GM18868 (cell line): ENCODE data around the gene LRRC55.
"Not testable (repeated sequence)": the region's sequence is repeated elsewhere in the genome, so short reads cannot be mapped to it uniquely, and the experiment has no call there.

Source experiments
- ATAC-seq: cut with Tn5 transposase; IDR thresholded peaks from one replicate; pipeline ENCODE4 v1.9.1; 2021; ENCODE audit warnings: mild to moderate bottlenecking, moderate library complexity; ENCODE audit not compliant: unreplicated experiment

Gene LRRC55

GRCh38 chr11:57160665-57161064 lies 21.1 kb upstream of the LRRC55 start:
- ATAC-seq = no peak

DNA sequence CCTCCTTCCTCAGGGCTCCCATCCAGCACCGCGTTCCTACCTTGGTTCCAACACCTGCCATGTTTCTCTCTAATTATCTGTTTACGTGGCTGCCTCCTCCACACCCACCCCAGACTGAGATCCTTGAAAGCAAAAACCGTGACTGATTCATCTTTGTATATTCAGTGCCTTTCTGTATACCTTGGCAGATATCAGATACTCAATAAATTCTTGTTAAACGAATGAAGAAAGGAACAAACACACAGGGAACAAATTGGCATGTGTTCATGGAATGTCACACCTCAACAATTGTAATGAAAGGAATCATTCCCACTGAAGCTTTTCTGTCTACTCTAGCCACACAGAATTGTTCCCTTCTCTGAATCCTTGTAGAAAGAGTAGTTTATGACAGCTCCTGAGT lies 20.4 kb upstream of the LRRC55 start:
- no peak for ATAC-seq

GRCh38 chr11:57162179-57162898 lies 19.4 kb upstream of the LRRC55 start:
- no peak for ATAC-seq

- ATAC-seq = no peak
These were observed 18.4 kb upstream of the LRRC55 start for GRCh38 chr11:57163160-57163868.

GRCh38 chr11:57164317-57164716 lies 17.4 kb upstream of the LRRC55 start:
- no peak for ATAC-seq

DNA sequence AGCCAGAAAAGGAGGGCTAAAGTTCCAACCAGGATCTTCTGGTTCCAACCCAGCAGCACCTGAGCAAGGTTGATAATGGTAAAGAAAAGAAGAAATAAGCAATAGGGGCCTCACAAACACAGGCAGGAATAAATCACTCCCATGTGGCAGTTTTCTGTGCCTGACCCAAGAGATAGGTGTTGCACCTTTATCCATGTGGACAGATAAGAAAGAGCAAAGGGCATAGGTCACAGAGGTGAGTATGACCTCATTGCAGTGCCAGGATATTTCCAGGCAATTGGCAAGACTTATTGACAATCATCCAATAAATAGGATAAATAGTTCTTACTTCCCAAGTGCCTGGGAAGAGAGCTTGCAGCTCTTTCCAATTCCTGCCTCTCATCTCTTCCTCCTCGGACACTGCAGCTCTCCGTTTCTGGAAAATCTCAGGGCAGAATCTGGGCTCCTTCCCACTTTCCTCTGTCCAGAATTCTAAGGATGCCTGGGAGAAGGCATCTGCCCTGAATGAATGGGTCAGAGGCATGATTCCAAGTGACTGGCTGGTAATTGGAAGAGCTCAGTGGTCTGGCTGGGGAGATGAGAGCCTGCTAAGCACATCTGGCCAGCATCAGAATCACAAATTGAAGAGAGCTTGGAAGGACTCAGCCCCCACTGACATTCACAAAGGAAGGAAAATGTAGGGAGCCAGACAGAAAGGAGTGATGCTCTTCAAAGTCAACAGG lies 14.5 kb upstream of the LRRC55 start:
- no peak for ATAC-seq

GRCh38 chr11:57169732-57170313 lies 11.9 kb upstream of the LRRC55 start:
- not testable (repeated sequence) for ATAC-seq

- no peak for ATAC-seq
These were observed 9.7 kb upstream of the LRRC55 start for GRCh38 chr11:57172031-57172430.

DNA sequence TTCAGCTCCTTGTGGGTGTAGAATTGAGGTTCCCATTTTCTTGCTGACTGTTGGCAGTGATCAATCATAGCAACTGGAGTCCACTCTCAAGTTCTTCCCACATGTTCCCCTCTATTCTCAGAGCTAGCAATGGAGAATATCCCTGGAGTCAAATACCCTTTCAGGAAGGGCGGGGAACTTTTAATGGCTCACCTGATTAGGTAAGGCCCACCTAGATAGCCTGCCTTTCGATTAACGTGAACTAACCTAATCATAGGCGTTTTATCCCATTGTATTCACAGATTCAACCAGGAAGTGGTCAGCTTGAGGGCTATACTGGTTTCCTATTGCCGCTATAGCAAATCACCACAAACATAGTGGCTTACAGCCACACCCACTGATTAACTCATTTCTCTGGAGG lies 7.1 kb upstream of the LRRC55 start:
- no peak for ATAC-seq

DNA sequence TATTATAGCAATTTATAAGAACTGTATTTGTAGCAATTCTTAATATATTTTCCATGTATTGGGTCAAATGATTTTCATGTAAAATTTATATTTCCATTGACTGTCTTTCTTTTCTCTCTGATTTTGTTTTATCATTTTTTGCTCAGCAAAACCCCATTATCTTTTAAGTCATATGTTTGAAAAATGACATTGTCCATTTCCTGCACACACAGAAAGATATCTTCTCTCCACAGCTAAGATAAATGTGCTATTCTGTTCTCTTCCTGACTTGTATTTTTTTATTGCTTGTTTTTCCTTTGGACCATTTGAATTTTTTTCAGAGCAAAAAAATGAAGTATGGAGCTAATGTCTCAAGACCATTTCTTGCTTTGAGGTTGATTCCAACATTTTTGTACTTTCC lies 6.3 kb upstream of the LRRC55 start:
- no peak for ATAC-seq

DNA sequence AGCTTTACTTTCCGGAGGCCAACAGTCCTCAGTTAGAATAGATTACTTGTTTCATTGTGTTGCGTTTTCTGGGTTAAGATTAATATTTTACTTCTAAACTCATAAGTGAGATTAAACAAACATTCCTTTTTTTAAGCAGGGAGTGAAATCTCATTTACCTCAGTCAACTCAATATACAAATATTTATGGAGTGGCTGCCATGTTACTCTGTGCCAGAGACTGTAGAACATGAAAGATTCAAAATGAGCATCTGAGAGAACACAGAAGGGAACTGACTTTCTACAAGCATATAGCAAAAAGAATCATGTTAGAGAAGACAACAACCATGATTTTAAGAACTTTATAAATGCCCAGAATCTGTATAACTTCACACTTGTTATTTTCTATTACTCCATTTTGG lies 3.4 kb upstream of the LRRC55 start:
- ATAC-seq = no peak

DNA sequence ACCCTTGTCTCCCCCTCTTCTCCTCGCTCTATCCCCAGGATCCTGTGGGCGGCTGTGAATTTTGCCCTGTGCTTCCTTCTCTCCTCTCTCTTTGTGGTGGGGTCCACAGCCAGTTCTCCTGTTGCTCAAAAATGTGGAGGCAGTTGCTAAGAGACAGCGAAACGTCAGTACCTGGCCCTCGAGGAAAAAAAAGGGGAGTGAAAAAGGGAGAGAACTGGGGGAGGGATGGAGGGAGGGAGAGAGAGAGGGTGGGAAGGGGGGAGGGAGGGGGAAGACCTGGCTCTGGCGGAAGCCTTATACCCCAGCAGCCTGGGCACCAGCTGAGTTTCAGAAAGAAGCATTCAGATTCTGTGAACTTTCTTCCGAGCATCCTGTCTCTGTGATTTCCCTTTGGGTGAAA lies 2.1 kb upstream of the LRRC55 start:
- ATAC-seq = no peak

GRCh38 chr11:57180081-57180561 lies 1.6 kb upstream of the LRRC55 start:
- ATAC-seq = no peak

DNA sequence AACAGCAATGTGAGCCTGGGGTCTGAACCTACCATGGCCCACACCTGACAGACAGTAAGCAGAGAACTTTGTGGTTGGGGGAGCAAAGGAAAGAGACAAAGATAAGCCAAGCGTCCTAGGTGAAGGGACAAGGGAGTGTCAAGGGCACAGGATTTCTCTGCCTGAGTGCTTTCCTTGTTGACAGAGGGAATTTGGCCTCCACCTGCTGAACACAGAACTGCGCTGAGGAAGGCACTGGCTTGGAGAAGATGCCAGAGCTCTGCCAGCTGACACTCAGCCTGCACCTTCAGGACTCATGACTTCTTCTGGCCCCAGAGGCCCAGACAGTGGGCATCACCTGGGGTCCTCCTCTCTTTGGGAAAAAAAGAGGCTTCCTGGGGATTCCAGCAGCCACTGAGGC lies 789 bp upstream of the LRRC55 start:
- ATAC-seq = no peak

DNA sequence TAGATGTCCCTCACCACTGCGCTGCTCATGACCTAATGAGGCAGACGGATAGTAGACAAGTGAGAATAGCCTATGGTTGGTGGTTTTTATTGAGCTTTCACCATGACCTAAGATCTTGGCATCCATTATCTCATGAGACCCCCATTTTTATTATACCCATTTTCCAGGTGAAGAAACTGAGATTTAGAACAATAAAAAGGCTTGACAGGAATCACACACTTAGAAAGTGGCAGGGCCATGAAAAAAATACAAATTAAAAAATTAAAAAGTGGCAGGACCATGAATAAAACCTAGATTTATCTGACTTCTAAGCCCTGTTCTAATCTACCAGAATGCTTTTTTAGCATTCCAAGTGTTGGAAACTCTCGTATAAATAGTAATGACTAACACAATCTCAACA lies 1.1 kb downstream of the LRRC55 start:
- ATAC-seq = no peak

DNA sequence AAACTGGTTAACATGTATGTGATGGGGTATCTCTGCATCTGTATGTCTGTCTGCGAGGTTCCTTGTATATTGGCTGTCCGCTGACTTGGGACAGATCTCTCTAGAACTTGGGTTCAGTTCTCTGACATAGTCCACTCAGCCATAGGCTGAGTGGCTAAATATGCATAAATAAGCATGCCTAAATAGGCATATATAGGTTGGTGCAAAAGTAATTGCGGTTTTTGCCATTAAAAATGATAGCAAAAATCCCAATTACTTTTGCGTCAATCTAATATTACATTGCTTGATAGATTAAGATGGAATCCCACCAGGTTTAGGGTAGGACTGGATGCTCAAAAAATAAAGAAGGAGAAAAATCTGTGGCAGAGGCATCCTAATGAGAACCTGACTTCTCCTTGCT lies 8.8 kb downstream of the LRRC55 start:
- ATAC-seq = no peak

DNA sequence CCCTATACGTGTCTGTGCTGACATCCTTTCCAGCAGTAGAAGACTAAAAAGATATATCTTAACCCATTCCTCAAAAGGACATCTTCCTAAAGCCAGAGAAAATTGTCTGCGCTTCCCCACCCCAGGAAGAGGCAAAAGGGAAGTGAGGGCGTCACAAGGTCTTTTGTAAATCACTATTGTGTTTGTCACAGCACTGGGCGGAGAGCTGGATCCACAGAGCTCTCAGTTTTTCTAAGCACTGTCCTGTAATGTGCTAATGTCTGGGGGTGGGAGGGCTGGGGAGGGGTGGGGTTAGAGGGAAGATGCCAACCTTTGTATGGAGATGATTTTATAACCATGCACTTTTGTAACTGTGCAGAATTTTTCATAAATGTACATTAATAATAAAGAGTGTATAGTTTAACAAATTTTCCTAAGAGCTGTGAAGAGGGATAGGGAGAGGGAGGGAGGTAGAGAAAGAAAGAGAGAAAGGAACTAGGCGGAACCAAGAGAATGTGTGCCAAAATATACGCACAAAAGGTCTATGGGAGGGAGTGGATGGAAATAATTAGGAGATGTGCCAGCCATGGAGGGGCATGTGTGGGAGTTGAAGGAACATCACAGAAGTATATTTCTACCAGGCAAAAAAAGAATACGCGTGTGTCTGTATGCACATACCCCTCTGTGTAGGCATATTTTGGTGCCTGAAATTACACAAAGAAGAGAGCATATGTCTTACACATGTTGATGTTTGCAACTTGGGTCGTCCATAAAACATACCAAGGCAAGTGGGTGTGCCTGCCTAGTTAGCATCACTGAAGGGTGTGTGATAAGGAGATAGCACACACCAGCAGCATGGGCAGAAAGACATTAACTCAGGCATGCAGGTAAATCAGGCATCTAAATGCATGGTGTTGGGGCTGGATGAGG lies 9.8 kb downstream of the LRRC55 start:
- no peak for ATAC-seq

DNA sequence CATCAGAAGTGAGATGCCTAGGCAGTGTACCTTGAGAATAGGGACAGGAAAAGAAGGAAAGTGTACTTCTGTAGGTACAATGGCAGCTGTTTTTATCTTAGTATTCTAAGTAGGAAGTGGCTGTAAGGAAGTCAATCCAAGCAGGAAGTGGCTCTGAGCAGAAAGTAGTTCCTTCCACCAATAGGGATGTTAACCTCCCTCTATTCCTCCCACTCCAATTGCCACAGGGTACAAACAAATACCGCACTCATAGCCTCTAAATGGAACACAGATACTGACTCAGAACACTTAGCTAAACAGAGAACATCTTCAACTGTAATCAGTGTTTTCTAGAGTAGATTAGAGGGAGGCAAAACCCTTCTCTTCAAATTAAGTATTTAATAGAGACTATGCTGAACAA lies 10.6 kb downstream of the LRRC55 start:
- ATAC-seq = no peak

GRCh38 chr11:57196596-57196995 lies 14.8 kb downstream of the LRRC55 start:
- no peak for ATAC-seq

DNA sequence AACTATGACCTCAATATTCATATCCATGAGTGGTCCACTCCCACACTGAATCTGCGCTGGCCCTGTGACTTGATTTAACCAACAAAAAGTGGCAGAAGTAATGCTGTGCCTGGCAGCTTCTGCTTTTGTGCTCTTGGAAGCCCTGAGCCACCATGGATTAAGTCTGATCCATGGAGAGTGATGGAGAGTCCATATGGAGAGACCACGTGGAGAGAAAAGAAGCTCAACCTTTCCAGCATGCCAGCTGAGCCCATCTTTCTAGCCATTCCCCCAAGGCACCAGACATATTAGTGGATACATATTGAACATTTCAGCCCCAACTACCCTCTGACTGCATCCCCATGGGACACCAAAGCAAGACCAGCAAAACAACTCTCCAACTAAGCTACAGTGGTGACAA lies 16.0 kb downstream of the LRRC55 start:
- ATAC-seq = no peak
